GM19240 (cell line): ENCODE measurements around the gene MAP4K2.

Source experiments
- DNase-seq: peaks from one replicate; pipeline ENCODE4 v3.0.0; 2011; ENCODE audit warnings: low spot score; ENCODE audit not compliant: insufficient read length

MAP4K2 gene

DNA sequence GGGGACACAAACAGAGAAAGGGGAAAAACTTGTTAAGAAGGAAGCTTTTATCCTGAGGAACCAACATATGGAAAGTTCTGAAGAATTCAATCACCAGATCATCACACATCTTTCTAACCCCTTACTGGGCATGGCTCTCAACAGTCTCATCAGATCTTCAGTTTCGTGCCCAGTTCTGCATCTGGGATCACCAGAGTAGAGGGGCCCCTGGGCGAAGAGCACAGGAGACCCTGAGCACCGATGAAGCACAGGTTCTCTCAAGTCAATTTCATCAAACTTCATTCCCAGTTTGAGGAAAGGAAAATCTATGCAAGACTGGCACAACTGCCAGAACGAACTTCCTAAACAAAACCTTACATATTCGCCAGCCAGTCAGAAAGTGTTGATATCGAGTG, 34.7 kb downstream of the MAP4K2 start:
- no peak for DNase-seq

DNA sequence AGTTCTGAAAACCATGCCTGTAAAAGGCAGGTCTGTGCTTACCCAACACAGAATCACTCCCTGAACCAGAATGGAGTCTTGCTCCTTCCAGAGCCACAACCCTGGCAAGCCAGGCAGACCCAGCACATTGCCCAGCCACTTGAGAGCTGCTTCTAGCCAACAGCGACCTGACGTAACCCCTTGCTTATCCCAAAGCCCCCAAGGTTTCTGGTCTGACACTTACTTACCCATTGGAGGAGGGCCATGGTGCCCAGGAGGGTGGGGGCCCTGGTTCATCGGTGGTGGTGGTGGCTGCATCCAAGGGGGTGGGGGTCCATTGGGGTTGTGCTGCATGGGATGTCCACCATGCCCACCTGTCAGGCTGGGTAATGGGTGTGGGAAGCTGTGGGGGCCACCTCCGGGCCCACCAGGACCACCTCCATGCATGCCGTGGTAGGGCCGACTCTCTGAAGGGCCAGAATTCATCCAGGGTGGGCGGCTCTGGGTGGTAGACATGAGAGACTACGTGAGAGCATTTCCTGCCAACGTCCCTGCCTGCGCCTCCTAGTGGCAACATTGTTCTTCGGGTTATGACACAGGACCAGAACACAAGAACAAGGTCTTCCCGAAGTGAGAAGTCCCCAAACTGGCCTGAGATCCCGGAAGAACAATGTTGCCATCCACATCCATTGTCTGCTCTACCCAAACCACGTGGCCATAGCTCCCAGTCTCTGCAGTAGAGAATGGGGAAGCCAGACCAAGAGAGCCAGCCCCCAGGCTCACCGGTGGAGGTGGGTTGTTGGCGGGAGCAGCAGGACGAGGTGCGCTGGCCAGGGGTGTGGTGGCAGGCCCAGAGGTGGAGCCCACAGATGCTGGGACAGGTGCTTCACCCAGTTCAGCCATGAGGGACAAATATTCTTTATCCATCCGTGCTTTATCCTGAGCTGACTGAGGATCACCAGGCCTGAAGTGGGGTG, 35.4 kb downstream of the MAP4K2 start:
- no peak for DNase-seq

DNA sequence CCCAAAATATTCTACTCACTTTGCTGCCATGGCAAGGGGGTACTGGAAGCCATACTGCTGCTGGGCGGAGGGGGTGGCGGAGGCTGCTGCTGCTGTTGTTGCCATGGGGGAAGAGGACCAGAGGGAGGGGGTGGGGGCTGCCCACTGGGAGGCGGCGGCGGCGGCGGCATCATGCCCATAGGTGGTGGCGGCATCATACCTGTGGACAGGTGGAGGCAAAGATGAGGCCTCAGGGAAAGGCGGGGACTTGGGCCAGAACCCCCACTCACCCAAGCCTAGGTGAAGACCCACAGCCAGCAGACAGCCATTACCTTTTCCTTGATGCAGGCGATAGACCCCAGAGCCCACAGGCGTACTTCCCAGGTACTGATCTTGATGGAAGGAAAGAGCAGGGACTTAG, 36.1 kb downstream of the MAP4K2 start:
- DNase-seq = no peak

DNA sequence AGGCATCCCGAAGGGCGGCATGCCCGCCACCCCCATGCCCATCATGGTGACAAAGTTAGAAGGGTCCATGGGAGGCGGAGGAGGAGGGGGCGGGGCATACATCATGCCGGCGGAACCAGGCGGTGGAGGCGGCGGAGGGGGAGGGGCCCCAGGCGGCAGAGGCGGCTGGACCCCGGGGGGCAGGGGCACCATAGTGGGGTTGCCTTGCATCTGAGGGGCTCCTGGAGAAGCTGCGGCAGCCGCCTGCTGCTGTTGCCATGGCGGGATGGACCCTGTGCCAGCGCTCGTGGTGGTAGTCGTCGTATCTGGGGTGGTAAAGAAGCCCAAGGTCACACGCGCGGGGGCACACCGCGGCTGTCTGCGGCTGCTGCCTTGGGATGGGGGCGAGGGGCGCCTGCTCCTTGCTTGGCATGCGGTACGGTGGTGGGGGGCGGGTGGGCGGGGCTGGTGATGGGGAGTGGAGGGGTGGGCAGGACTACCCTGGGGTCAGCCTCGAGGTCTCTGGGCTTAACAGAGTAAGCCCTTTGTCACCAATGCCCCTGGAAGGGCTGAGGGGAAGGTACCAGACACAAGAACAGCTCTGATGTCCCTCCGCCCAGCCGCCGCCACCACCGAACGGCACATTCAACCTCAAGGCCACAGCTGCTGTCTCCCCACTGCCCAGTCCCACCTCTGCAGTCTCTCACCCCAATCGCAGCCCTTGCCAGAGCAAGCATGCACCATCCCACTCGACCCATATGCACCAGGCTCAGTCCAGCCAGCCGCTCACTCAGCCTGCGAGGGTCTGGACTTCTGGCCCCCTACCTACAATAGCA, 37.0 kb downstream of the MAP4K2 start:
- no peak for DNase-seq

DNA sequence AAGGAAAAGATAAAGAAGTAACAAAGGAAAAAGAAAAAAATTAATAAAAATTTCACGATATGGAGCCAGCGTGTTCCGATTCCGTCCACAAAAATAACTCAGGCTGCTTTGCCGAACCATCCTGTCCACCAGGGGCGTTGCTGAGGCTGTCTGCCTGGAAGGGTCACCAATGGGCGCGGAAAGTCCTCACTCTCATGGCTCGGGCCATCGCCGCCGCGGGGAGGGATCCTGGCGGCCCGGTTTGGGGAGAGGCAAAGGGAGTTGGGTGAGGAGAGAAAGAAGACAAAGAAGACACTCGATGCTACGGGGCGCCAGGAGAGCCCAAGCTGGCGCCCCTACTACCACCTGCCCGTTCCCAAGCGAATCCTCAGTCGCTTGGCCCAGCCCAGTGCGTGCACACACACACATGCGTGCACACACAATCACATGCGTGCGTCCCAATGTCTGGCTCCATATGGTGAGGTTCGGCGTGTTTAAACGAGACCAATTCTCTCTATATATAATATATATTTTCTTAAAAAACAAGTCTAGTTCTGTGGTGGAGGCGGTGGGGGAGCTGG, 37.6 kb downstream of the MAP4K2 start:
- no peak for DNase-seq

DNA sequence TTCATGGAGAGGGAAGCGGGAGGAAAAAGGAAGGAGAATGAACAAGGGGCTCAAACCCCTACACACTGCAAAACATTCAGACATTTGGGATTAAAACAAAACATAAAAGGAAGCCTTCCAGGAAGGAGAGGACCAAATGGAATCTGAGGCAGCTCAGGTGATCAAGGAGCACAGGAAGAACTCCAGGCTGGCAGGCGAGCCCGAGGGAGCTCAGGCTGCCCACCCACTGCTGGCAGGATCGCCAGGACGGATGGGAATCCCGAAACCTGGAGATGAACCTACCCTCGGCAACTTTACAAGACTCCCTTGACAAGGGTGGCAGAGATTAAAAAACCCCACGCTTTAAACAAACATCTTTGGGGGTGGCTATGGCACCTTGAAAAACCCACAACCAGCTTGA, 38.3 kb downstream of the MAP4K2 start:
- DNase-seq = no peak

DNA sequence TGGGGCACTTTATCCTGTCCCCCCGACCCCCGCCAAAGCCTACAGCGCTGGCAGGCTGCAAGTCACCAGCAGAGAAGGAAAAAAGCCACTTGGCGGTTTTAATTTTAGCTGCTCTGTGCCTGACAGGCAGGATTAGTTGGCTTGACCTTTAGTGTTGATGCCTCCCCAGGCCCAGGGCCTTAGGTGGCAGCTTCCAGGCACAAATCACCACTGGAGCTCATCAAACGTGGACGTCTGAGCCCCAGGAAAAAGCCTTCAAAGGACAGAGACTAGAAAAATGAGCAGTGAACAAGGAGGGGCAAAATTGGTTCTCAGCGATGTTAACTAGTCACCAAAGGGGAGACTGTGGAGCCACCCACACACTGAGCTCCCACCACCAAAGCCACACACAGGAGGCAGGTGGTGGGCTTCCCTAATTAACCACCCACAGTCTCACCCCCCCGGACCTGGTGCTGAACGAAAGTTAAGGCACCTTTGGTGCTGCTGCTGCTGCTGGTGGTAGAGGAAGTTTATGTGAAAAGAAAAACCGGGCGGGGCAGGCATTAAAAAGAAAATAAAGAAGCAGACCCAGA, 38.9 kb downstream of the MAP4K2 start:
- DNase-seq = no peak

- no peak for DNase-seq
Observed at GRCh38 chr11:64763526-64764039, 39.4 kb downstream of the MAP4K2 start.

DNA sequence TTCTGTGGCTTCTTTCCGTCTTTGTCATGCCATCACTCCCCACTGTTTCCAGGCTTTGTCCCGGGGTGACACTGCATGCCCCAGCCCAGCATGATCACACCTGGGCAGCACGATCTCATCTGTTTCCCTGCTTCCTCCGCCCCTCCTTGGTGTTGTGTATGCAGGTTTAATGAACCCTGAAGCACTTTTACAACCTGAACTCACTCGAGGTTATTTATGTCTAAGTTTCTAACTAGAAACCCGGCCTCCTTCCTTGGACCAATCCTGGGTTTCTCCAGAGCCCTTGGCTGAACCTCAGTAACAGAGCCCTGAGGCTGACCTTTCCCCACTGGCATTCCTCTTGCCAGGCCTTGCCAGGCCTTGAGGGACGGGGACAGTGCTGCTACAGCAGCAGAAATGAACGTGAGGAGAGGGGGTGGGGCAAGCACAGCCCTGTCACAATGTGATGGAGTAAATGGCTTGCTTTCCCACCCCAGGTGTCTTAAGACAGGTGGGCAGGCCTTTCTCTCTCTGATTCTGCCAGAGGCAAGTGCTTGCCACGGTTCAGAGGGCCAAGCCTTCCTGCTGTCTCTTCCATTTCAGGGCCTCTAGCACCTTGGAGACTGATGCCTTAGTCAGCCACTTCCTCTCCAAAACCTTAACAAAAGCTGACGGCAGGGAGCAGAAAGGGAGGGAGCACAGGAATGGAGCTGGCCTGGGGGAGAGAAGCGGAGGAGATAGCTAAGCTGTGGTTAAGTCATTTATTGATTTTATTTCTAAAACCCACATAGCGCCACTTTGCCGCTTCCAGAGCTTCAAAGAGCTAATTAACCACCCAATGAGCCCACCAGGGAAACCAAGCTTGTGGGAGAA, 40.1 kb downstream of the MAP4K2 start:
- DNase-seq = no peak

GRCh38 chr11:64762277-64762673, 40.7 kb downstream of the MAP4K2 start:
- DNase-seq = no peak

- DNase-seq = no peak
Observed at GRCh38 chr11:64760759-64761420, 42.1 kb downstream of the MAP4K2 start.

DNA sequence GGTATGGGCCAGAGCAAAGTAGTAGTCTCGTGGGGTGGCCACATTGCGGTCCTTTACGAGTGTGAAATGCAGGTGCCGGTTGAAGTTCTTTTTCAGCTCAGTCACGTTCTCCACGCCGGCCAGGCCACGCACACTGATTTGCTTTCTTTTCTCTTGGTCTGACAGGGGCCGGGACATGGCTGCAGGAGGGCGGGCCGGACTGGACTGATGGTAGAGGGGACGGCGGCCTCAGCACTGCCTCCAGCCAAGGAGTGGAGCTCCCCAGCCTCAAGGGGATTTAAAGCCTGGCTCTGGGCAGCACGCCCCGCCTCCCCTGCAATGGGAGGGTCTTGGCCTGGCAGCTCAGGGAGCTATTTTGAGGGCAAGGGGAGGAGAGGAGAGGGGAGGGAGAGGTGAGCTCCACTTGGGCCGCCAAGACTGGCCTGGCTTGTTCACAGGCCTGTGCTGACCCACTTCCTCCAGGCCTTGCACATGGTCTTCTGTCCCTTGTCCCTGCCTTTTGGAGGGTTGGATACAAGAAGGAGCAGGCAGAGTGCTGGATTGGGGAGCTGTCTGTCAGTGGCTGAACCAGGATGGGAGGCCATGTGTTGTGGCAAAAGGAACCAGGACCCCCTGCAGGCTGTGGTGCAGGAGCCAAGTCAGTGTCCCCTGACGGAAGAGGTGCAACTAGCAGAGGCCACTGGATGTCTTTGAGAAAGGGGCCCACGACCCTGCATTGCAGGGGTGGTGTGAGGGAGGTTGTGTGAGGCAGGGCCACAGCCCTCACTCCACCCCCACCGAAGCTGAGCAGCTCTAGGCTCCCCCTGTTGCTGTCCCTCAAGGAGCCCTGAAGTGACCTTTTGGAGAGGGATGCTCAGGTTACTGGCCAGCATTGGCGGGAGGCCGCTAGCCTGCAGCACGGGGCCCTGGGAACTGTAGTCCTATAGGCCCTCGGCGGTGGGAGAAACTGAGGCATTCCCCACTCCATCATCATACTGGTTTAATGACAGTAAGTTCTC, 43.0 kb downstream of the MAP4K2 start, which contains the start of gene PYGM:
TSS of gene PYGM (minus strand) at position 253 of the 998 bp plus-strand sequence. CDS start at position 177, 76 bp downstream.
- DNase-seq = no peak

DNA sequence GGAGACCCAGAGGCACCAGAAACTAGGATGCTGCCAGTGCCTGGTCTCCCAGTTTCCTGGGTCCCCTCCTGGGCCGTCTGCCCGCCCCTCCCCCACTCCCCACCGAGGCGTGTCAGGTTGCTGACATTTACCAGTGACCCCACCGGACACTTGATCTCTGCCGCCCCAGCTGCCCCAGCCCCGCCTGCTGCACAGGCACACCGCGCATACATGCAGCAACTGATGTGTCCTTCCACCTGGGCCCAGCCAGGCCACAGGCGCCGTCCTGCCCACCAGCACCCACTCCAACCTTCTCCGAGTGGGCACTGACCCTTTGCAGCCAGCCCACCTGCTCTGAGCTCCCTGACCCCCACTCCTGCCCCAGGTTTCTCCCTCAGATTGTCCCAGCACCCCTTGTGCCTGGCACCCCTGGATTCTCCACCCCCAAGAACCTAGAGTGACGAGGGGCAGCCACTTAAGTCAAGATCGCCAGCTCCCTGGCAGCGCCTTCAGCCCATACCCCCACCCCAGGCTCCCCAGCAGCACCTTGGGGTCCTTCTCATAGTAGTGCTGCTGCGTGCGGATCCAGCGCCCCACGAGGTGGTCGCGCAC, 43.8 kb downstream of the MAP4K2 start:
- no peak for DNase-seq

GRCh38 chr11:64758330-64759079, 44.5 kb downstream of the MAP4K2 start:
- DNase-seq = no peak

- DNase-seq = no peak
Observed at GRCh38 chr11:64757549-64758329, 45.3 kb downstream of the MAP4K2 start.

GRCh38 chr11:64755681-64756361, 47.2 kb downstream of the MAP4K2 start:
- DNase-seq = no peak
